HG03039 (cell line): Measurements from ENCODE around the gene OR6B1.

Experiments used
- ATAC-seq: cut with Tn5 transposase; IDR thresholded peaks from one replicate; pipeline ENCODE4 v1.9.1; 2021; ENCODE audit warnings: mild to moderate bottlenecking, moderate library complexity; ENCODE audit not compliant: unreplicated experiment

OR6B1 gene

DNA sequence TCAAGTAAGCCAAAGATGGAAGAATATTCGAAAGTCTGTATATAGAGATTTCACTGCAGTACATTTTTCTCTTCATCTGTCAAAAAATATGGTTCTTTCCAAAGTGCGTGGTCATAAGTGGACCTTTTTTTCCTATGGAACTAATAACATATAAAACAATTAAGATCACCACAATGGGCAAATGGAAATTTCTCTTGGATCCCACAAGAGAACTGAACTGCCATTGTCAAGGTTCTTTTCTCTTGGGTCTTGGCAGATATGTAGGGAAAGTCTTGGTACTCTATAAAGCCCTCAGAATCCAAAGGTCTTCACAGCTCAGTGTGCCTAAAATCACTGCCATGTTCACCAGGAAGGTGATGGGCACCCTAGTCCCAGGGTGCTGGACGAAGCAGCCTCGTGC, at the start of gene OR6B1:
Gene OR6B1 (plus strand): TSS at position 301 of the 400 bp plus-strand sequence. CDS start 3,677 bp downstream, outside the sequence.
- ATAC-seq = no peak

DNA sequence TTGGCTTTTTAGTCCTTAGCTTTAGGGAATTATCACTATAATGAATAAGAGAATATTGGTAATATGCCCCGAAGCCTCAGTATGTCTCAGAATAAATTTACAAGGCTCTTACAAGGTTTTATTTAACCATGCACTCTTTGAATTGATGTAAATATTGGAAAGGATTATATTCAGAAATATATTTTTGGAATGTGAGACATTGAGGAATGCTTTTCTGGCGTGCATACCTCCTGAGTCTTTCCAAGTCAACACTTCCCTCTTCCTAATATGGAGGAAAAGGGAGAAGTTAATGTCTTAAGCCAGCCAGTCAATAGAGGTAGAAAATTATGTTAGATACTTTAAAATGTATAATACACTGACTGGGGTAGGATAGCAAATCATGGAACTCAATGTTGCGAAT, 46.7 kb upstream of the OR6B1 start:
- ATAC-seq = no peak

DNA sequence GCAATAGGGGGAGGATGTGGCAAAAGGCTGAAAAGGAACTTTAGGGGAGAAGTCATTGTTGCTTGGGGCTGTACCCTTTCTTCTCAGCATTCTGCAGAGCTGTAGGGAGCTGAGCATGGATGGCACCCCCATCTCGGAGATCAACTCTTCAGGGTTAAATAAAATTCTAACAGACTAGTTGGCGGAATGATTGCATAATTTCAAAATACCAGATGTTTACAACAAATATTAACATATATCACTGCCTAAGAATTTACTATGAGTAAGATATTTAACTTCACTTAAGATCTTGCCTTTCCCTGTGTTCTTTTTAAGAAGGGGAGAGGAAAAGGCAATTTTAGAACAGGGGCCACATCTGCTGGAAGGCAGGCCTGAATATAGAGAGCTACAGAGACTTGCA, 46.0 kb upstream of the OR6B1 start:
- ATAC-seq = no peak

DNA sequence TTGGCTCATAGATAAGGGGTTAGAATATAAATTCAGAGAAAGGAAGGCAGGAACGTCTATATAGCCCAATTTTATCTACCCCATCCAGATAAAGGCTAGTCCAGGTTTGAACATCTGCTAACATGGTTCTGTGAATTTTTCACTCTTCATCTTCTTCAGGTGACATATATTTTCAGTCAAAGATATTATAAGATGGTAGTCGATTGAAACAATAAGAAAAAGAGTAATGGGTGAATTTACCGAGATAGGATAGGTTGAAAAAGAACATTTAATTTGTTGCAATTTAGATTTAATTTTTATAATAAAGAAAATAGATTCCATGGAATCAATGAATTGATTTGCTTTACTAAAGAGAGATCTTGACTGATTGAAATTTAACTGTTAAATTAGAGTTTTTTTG, 45.6 kb upstream of the OR6B1 start, which contains the start of gene OR2F1:
Gene OR2F1 (plus strand): TSS at position 301 of the 400 bp plus-strand sequence. CDS start 5,127 bp downstream, outside the sequence.
- no peak for ATAC-seq

DNA sequence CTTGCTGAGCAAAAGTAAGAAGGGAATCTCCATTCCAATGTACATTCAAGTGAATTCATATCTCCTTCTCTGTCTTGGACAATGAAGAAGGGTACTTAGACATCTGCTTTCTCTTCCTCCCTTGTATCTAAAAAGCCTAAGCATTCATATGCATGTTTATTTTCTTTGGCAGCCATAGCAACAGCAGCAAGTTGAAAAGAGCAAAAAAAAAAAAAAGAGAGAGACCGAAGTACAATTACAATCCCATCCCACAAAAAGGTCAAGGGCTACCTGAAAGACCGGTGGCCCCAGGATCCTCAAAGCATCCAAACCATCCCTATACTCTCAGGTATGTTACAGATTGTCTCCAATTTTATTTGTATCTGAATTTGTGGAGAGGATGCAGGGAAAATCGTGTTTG, 41.3 kb upstream of the OR6B1 start:
- ATAC-seq = no peak

DNA sequence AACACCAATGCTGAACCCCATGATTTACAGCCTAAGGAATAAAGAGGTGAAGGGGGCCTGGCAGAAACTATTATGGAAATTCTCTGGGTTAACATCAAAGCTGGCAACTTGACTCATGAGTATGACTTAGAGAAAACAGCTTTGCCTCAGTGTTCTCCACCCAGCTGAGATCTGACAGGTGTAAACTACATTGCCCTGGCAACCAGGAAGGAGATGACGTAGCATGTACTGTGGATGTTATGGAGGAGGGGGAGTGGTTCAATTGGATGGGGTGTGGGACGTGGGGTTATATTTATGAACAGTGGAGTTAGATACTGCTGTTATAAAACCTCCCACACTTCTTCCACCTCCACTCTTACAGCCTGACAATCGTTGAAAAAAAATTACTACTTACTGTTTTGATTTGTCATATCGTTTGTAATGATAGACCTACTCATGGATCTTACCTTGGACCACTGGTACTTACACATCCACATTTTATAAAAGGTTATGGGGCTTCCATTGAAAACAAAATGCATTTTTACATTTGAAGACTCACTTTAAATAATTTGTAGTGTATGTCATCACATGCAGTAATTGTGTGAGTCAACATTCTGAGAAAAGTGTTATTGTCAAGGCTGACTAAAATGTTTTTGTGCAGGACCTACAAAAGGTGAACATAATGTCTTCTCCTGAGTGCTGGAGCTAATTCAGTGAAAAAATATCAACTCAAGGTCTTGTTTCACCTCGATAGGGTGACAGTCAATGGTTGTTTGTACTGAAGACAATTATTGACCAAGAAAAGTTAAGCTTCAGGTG, 39.1 kb upstream of the OR6B1 start:
- ATAC-seq = no peak

DNA sequence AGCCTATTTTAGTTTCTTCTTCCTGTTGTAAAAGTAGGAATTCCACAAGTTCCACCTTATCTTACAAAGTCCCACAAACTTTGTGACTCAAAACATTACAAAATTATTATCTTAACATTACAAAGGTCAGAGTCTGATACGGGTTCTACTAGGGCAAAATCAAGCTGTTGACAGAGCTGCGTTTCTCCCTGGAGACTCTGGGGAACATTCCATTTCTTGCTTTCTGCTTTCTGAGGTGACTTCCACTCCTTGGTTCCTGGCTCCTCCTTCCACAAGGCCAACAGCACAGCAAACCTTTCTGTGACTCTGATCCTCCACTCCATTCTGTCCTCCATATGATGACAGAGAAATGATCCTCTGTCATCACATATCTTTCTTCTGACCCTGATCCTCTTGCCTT, 34.8 kb upstream of the OR6B1 start:
- no peak for ATAC-seq

DNA sequence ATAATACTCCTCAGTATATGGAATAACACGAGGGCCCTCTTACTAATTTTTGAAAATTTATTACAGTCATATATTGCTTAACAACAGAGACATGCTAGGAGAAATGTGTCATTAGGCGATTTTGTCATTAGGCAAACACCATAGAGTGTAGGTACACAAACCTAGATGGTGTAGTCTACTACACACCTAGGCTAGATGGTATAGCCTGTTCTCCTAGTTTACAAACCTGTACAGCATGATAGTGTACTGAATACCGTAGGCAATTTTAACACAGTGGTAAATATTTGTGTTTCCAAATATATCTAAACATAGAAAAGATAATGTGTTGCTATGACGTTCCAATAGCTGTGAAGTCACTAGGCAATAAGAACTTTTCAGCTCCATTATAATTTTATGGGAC, 32.7 kb upstream of the OR6B1 start:
- no peak for ATAC-seq

DNA sequence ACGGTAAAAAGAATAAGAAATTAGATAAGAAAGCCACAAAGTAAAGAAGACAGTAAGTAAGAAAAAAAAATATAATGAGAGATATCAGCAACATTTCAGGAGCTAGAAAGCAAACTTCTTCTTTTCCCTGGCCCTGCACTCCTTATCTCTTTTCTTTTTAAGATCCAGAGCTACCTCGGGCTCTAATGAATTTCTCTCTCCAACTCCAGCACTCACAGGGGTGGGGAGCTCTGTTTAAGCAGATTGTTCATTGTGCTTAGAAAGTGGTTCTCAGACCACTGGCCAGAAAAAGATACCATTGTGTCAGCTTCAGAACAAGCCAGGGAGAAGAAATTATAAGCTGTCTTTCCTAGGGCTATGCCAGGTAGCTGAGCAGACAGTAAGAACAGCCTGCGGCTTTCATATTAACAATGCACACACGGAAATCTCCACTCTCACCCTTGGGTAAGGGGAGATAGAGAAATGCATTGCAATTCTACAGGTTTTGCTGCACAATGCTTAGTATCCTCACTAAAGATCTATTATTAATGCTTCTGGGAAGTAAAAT, 26.2 kb upstream of the OR6B1 start:
- ATAC-seq = no peak

DNA sequence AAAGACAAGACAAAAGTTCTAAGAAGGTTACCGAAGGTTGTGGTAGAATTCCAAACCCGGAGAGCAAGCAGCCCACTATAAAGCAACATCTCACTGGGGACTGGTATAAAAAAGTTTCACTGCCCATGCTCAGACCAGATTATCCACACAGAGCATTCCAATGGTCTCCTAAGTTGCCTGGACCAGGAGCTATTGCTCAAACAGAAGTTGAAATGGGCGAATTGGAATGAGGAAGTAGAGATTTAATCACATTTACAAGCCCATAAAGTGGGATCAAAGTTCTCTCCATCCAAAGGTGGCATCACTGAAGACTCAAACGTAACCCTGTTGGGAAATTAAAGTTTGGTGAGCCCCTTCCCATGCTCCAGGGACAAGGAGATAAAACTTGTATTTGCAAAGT, 25.7 kb upstream of the OR6B1 start:
- ATAC-seq = no peak

DNA sequence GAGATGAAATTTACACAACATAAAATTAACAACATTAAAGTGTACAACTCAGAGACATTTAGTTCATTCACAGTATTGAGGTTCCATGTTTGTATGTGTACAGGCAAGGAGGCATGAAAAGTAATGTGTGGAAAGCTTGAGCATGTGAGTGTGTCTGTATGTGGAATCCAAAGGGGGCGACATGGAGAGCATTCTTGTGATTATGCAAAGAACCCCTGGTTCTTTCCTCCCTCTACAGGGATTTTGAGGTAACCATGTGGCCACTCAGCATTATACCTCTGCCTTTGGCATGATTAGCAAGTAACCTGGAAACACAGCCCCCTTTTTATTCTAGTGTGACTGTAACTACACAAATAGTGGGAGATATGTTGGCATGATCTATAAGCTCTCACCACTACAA, 24.5 kb upstream of the OR6B1 start:
- no peak for ATAC-seq

DNA sequence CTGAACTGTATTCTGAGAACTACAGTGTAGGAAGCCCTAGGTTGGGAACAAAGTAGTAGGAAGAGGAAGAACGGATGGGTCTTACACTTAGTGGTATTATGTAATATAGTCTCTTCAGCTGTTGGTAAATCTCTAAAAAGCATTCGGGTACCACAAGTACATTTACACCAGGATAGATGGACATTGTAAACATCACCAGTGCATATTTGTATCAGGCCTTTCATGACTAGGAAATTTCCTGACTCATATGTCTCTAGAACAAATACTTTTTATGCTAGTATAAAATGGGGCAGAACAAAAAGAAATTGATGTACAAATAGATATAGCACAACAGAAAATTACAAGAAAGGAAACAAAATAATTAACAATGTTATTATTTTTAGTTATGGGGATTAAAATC, 21.5 kb upstream of the OR6B1 start:
- ATAC-seq = no peak

DNA sequence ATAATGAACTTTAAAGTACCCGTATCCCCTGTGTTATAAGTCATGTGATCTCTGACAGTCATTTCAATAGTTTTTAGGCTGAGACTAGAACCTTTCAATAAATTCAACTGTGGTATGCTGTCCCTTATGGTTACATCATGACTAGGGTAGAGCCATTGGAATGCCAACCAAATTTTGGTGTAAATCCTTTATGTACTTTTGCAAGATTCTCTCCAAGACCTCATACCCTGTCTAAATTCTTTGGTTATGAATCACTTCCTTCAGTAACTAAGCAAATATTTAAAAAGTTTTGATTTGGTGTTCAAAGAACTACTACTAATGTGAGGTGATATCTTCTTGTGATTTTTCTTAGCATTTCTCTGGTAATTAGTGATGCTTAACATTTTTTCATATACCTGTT, 20.8 kb upstream of the OR6B1 start:
- no peak for ATAC-seq

DNA sequence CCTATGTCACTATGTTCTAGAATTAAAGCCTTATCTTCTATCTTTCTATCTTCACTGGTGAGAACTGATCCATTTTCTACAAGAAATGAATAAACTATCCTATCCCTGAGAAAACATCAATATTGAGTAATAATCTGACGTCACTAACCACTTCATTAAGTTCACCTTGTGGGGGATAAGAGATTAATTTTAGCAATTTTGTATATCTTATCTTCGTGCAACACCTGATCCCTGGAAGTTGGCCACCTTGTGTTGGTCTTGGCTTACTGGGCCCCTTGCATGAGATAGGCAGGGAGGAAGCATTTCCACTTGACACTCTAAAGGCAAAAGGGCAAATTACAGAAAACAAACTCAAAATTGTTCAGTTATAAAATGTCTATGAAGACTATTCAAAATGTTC, 20.1 kb upstream of the OR6B1 start:
- ATAC-seq = no peak

DNA sequence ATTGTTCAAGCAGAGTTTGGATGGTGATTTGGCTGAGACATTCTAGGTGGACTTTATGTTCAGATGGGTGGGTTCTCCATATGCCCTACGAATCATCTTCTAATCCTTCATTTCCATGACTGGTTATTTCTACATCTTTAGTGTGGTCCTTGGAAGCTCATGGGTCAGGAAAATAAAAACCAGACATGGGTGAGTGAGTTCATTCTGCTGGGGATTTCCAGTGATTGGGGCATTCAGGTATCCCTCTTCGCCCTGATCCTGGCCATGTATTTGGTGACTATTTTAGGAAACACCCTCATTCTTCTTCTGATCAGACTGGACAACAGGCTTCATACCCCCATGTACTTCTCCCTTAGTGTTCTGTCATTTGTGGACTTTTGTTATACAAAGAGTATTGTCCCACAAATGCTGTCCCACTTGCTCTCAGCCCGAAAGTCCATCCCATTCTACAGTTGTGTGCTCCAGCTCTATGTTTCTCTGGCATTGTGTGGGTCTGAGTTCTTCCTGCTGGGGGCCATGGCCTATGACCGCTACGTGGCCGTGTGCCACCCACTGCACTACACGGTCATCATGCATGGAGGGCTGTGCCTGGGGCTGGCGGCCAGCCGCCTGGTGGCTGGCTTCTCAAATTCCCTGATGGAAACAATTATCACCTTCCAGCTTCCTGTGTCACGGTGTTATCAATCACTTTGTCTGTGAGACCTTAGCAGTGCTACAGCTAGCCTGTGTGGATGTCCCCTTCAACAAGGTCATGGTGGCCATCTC, 19.2 kb upstream of the OR6B1 start:
- ATAC-seq = no peak

DNA sequence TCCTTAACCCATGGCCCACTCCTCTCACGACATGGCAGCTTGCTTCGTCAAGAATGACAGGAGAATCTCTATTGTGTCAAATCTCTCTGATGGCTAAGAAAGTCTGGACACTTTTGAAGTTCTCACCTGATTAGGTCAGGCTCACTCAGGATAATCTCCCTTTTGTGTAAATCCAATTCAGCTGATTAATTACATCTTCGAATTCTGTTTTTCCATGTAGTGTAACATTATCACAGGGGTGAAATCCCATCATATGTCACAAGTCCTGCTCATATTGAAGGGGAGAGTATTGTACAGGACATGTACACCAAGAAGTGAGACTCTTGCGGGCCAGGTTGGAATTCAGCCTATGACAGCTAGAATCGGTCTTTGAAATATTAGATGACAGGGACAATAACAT, 16.2 kb upstream of the OR6B1 start:
- no peak for ATAC-seq

DNA sequence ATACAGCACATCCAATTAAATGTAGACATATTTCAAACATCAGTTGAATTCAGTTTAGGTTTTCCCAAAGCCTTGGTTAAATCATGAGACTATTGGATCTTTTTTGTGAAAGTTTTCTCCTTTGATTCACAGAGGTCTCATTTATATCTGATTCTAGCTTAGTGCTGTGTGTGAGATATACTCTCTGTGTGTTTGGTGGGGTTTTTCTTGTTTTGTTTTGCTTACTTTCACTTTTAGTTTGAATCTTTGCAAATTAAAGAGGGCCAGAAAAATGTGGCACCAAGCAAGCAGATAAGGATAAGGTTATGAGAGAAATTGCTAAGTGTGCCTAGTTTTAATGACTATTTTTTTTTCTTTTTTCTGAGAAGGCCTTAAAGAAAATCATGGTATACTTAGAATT, 12.6 kb upstream of the OR6B1 start:
- no peak for ATAC-seq

DNA sequence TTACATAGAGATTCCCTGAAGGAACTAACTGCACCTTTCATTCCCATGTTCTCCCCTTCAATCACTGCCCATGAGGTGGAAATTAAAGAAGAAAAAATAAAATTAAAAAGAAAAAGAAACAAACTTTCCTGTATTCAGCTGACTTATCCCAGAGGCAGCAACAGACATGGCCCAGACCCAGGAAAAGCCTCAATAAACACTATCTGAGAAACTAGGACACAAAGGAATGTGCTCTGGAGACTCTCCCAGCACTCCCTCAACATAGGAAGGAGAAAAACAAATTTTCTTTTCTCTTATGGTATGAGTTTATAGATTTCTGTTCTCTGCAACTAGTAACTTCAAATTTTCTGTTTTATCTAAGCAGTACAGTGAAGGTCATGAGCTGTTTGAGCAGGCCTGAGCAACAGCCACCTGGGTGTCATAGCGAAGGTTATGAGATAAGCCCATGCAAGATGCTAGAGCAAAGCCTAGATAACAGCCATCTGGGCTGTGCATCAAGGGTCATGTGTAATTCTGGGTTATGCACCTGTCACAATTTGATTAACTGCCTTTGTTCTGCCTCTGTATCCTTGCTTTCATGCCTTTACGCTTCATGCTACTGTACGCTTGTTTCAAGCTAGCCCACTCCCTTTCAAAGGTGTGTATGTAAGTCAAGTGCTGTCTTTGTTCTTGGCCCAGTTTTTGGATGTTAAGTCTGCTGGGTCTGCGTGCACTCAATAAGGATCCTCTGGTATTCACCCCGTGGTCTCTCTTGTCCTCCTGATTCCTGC, 11.0 kb upstream of the OR6B1 start:
- no peak for ATAC-seq

DNA sequence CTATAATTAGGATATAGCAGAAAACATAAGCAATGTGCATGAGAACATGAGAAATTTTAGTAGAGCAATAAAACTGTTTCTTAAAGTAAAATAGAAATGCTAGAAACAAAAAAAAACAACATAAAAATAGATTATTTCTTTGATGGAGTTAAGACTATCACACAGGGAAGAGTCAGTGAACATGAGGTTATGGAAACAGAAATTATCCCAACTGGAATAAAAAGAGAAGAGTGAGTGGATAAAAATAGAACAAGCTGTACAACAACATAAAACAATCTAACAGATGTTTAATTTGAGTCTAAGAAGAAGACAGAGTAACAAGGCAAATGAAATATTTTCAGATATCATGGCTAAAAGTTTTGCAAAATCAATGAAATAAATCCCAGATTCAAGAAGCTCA, 7.5 kb upstream of the OR6B1 start:
- no peak for ATAC-seq

DNA sequence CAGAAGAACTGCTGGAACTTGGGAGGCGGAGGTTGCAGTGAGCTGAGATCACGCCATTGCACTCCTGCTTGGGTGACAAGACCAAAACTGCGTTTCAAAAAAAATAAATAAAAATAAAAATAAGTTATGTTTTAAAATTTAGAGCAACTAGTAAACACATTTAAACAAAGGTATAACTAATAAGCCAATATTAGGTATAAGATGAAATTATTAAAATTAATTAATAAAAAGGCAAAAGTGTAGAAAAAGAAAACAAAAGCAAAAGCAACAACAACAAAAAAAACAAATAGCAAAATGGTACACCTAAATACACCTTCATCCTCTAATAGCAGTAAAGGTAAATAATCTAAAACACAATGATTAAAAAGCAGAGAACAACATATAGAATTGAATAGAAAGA, 6.2 kb upstream of the OR6B1 start:
- no peak for ATAC-seq

DNA sequence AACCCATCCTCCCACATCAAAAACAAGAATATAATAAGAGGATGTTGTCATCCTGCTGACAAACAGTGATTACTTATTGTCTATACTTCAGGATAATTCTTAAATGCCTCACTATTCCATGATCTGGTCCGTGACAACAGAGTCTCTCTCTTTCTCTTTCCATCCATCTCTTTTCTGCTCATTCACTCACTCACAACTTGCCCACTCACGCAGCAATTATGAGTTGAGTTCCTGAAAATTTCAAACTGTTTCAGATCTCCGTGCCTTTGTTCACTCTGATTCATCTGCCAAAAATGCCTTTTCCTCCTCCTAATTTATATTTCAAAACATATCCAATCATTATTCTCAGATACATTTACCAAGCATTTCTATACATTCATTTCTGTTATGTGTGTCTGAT, 1.4 kb downstream of the OR6B1 start:
- ATAC-seq = no peak
